Measurements from ENCODE around the gene HOXB6. TPM values are rescaled to one million over a fixed set of nuclear protein-coding genes. Genes with fewer than 3 reads are reported as not detected.

The HOXB6 gene
- total and polyA plus RNA-seq, 12 donors, result 1.7 to 23.1 (median 11.8) TPM

- Histone ChIP-seq H3K9me3 (replicated peaks in 1 of 3) (no peaks in the 10 kb centered on the region), H3K4me1 (replicated peaks in 1 of 2) (peaks cover 0 to 41% of the 10 kb centered on the region in 2 donors), H3K27me3 (no peaks in the 10 kb centered on the region), H3K27ac (peak overlapping the region; percentile 46 to 89 (median 75)), H3K4me3 (peak overlapping the region in 1 of 4 donors; percentile 63), H3K36me3 (replicated peaks in 1 of 2) (no peaks in the 10 kb centered on the region)
- WGBS, 4 donors, result 47 to 53% (median 52%) methylated on average over 31 to 34 of the region's 34 CpGs
- no peak for DNase-seq
- TF ChIP-seq CTCF (IDR thresholded peaks at IDR 0.05) (no peak), POLR2A (IDR thresholded peaks at IDR 0.05) (no peak)
- intact Hi-C loops (cut with DNase I), result no loop called here
These were observed 18.2 kb downstream of the HOXB6 start for GRCh38 chr17:48586355-48587258.

- H3K27me3 ChIP-seq, result no peaks in the 10 kb centered on the region
- intact Hi-C loops (cut with DNase I), result no loop called here
- 53 to 73% (median 64%) methylated on average over 2 of the region's 2 CpGs for WGBS, 4 donors
- no peaks in the 10 kb centered on the region for H3K9me3 ChIP-seq (replicated peaks in 1 of 3)
- no peak for TF ChIP-seq POLR2A (IDR thresholded peaks at IDR 0.05)
- TF ChIP-seq CTCF (IDR thresholded peaks at IDR 0.05), result no peak
- H3K36me3 ChIP-seq (replicated peaks in 1 of 2), result no peaks in the 10 kb centered on the region
- H3K4me1 ChIP-seq (replicated peaks in 1 of 2), result peaks cover 0 to 41% of the 10 kb centered on the region in 2 donors
- H3K27ac ChIP-seq, result peak overlapping the region in 2 of 5 donors; percentile 17 to 86
- H3K4me3 ChIP-seq, result peak overlapping the region in 1 of 4 donors; percentile 63
- no peak for DNase-seq
These were observed 20.5 kb downstream of the HOXB6 start for GRCh38 chr17:48584223-48584741.

- Histone ChIP-seq H3K9me3 (replicated peaks in 1 of 3) (no peaks in the 10 kb centered on the region), H3K27me3 (no peaks in the 10 kb centered on the region), H3K36me3 (replicated peaks in 1 of 2) (no peaks in the 10 kb centered on the region), H3K4me3 (no peak overlapping the region), H3K4me1 (replicated peaks in 1 of 2) (peaks cover 0 to 41% of the 10 kb centered on the region in 2 donors), H3K27ac (peak overlapping the region in 2 of 5 donors; percentile 26 to 86)
- no peak for DNase-seq
- intact Hi-C loops (cut with DNase I), result no loop called here
- TF ChIP-seq POLR2A (IDR thresholded peaks at IDR 0.05), result no peak
- no peak for TF ChIP-seq CTCF (IDR thresholded peaks at IDR 0.05)
- WGBS, 4 donors, result 82 to 87% (median 86%) methylated on average over 3 of the region's 3 CpGs
These were observed 21.0 kb downstream of the HOXB6 start for GRCh38 chr17:48583708-48584222.

- H3K9me3 ChIP-seq (replicated peaks in 1 of 3), result no peaks in the 10 kb centered on the region
- no peaks in the 10 kb centered on the region for H3K36me3 ChIP-seq (replicated peaks in 1 of 2)
- WGBS, 4 donors, result 41 to 65% (median 53%) methylated on average over 7 of the region's 7 CpGs
- peak overlapping the region in 3 of 5 donors; percentile 76 to 86 (median 84) for H3K27ac ChIP-seq
- peak overlapping the region in 1 of 4 donors; percentile 62 for H3K4me3 ChIP-seq
- H3K27me3 ChIP-seq, result no peaks in the 10 kb centered on the region
- no peak for DNase-seq
- H3K4me1 ChIP-seq (replicated peaks in 1 of 2), result peaks cover 0 to 38% of the 10 kb centered on the region in 2 donors
- TF ChIP-seq POLR2A (IDR thresholded peaks at IDR 0.05) (no peak), CTCF (IDR thresholded peaks at IDR 0.05) (no peak)
- intact Hi-C loops (cut with DNase I), result no loop called here
These were observed 22.1 kb downstream of the HOXB6 start for GRCh38 chr17:48582750-48583069.

Data from adrenal gland (tissue), 12 donors.